Heart right ventricle (tissue), 16 donors: Measurements from ENCODE around the gene SMARCAL1. TPM values are rescaled to one million over a fixed set of nuclear protein-coding genes. Genes with fewer than 3 reads are reported as not detected.

Experiments used
- ATAC-seq, 8 donors: fragments of 200-7000 bp; cut with Tn5 transposase; one replicate each; pipeline ENCODE4 v1.9.1; 2020; ENCODE audit warnings: mild to moderate bottlenecking in 8 of 8, moderate library complexity in 8 of 8, moderate number of reproducible peaks in 1 of 8
- DNase-seq, 2 donors: peaks; one replicate each; pipeline ENCODE4 v3.0.0-alpha.2; 2020
- H3K27ac ChIP-seq, 10 donors: fragments of 200-600 bp; sonication (generic) in 2 of 10; one replicate each; pipeline versions ENCODE4 v1.5.0 to v1.8.0; 2020 to 2022; ENCODE audit warnings: mild to moderate bottlenecking in 3 of 10
- H3K27me3 ChIP-seq, 7 donors: fragments of 200-600 bp; one replicate each; pipeline ENCODE4 v1.8.0; 2021 to 2022; ENCODE audit warnings: mild to moderate bottlenecking in 2 of 7
- H3K36me3 ChIP-seq, 9 donors: fragments of 200-600 bp; sonication (generic) in 1 of 9; one replicate each; pipeline versions ENCODE4 v1.5.0 to v1.8.0; 2020 to 2022; ENCODE audit warnings: mild to moderate bottlenecking in 2 of 9
- H3K4me1 ChIP-seq, 9 donors: fragments of 200-600 bp; sonication (generic) in 1 of 9; one replicate each; pipeline versions ENCODE4 v1.5.0 to v1.8.0; 2020 to 2022; ENCODE audit warnings: mild to moderate bottlenecking in 4 of 9
- H3K4me3 ChIP-seq, 10 donors: fragments of 200-600 bp; sonication (generic) in 2 of 10; one replicate each; pipeline versions ENCODE4 v1.5.0 to v1.8.0; 2020 to 2022; ENCODE audit warnings: mild to moderate bottlenecking in 7 of 10, moderate library complexity in 2 of 10
- H3K9me3 ChIP-seq, 11 donors: fragments of 200-600 bp in 10 of 11; sonication (generic) in 2 of 11; one replicate each; pipeline versions ENCODE4 v1.5.0 to v1.8.0; 2013 to 2022; ENCODE audit warnings: mild to moderate bottlenecking in 2 of 11, control low read depth in 1 of 11, moderate library complexity in 1 of 11
- WGBS, 2 donors: extraction: QIAGEN DNeasy Blood & Tissue Kit; methylation state at CpG; one replicate each; pipeline ENCODE4 v1.1.7; 2013; ENCODE audit warnings: inconsistent platforms in 1 of 2; 5-methylcytosine and 5-hydroxymethylcytosine counted together
- intact Hi-C, 10 donors: fragments of 100-400 bp; cut with DNase I; formaldehyde crosslinking; loops; one replicate each; pipeline versions ENCODE4 v1.11.1 to v1.14.2; 2022
- polyA plus RNA-seq, 2 donors: library from polyadenylated mRNA; stranded (reverse); fragments of 200-250 nt; gene quantifications; one replicate each; pipeline ENCODE4 v1.2.3, GENCODE V29; 2013
- total RNA-seq, 10 donors: library from RNA; stranded (reverse); fragmentation: NEBNext Ultra II Directional in 3 of 10; extraction: Animal tissue kit (Norgen Biotek cat#: 25700) in 3 of 10; gene quantifications; one replicate each; pipeline versions ENCODE4 v1.2.1 to v1.2.4, GENCODE V29; 2021 to 2023
- TF ChIP-seq, protein P1 (sequence below), 9 donors: fragments of 200-600 bp; sonication (generic) in 2 of 9; IDR thresholded peaks; one replicate each; pipeline versions ENCODE4 v1.5.0 to v1.8.0; 2021 to 2022; ENCODE audit warnings: antibody characterized with exemption in 9 of 9, mild to moderate bottlenecking in 5 of 9, moderate library complexity in 1 of 9
- donor health status: Arrhythmogenic right ventricular cardiomyopathy.
- donor health status: ischemic (EF 13 %, LVEDD 7.1; RV severe dilation, severe dysfunction).
- donor health status: healthy with polysubstance abuse.
- donor health status: DM: no; HTN: yes; CAD: no.
- donor health status: DM: no; HTN: no; CAD: no.
- donor health status: ischemic (EF 25% LVEDD 6.9; RV normal size, moderate dysfunction).
- donor health status: ischemic (EF 25% LVEDD 5.7; RV mildly dilated, moderate dysfunction).
- donor health status: healthy.
- donor health status: DM: yes; HTN: yes; CAD: no.
- donor health status: Ischemic cardiomyopathy.
- donor health status: ischemic (EF 35%, LVEDD 5.7; RV mildly dilated, moderate dysfunction).
- donor health status: nonischemic (EF 11% LVEDD 7.7; RV severe dilation, severe dysfunction).
- donor health status: DM: yes; HTN: yes; CAD: no.
- donor health status: PGD.
- donor health status: ischemic (EF 29% LVEDD 5.4; RV normal size, mild dysfunction).
- donor health status: nonischemic (EF 23%, LVEDD 6.1; RV moderate dilation, normal function).

SMARCAL1 gene
- total and polyA plus RNA-seq, 12 donors: 3.8 to 14.8 (median 9.6) TPM

DNA sequence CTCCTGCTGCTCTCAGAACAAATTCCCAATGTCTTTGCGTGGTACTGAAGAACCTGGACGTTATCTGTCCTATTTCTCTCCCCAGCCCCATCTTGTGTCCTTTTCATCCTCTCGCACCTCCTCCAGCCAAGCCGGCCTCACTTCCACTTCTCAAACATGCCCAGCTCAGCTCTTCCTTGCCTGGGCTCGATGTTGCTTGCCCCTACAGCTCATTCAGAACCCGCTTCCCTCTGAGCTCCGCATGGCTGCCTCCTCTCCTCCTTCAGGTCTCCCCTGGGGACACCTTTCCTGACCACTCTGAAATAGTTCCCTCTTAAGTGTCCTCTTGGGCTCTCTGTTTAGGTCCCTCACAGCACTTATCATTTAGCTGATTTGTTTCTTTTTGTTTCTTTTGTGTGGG is 6.7 kb upstream of the SMARCAL1 start:
- H3K27me3 ChIP-seq: peaks cover 0 to 20% (median 4%) of the 10 kb centered on the region in 7 donors
- 77 to 78% methylated on average over 7 of the region's 7 CpGs for WGBS, 2 donors
- H3K4me1 ChIP-seq: peaks cover 0 to 8% (median 0%) of the 10 kb centered on the region in 9 donors
- ATAC-seq (no peak), DNase-seq (no peak)
- H3K27ac ChIP-seq: no peak overlapping the region
- TF ChIP-seq, protein P1, sequence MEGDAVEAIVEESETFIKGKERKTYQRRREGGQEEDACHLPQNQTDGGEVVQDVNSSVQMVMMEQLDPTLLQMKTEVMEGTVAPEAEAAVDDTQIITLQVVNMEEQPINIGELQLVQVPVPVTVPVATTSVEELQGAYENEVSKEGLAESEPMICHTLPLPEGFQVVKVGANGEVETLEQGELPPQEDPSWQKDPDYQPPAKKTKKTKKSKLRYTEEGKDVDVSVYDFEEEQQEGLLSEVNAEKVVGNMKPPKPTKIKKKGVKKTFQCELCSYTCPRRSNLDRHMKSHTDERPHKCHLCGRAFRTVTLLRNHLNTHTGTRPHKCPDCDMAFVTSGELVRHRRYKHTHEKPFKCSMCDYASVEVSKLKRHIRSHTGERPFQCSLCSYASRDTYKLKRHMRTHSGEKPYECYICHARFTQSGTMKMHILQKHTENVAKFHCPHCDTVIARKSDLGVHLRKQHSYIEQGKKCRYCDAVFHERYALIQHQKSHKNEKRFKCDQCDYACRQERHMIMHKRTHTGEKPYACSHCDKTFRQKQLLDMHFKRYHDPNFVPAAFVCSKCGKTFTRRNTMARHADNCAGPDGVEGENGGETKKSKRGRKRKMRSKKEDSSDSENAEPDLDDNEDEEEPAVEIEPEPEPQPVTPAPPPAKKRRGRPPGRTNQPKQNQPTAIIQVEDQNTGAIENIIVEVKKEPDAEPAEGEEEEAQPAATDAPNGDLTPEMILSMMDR (IDR thresholded peaks at IDR 0.05): no peak
- no peak overlapping the region for H3K4me3 ChIP-seq
- no peaks in the 10 kb centered on the region for H3K36me3 ChIP-seq
- intact Hi-C loops: loop anchor here in 4 of 10 donors (5.0 to 10.0 kb wide), 4 partner anchors 181 to 281 kb away; no protein-coding TSS in a partner anchor
- H3K9me3 ChIP-seq: peaks cover 0 to 7% (median 0%) of the 10 kb centered on the region in 11 donors

DNA sequence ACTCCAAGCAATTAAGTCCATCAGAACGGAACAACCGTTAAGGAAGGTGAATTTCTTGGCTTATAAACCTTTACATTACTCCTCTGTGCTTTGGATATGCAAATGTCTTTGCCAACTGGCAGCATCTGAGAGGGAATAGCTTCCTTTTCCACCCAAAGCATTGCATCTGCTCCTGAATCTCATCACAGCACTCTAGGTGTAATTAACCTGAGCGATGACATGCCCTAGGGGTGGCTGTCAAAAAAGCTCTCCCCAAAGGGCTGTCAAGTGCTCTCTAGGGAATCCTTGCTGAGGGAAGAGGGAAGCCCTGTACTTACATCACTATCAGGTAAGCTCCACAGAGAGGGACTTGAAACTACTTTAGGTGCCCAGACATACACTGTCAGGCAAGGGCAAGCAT is 5.5 kb upstream of the SMARCAL1 start:
- Histone ChIP-seq H3K36me3 (no peaks in the 10 kb centered on the region), H3K4me3 (no peak overlapping the region), H3K27ac (no peak overlapping the region), H3K9me3 (no peaks in the 10 kb centered on the region), H3K4me1 (peaks cover 0 to 8% (median 0%) of the 10 kb centered on the region in 9 donors), H3K27me3 (peaks cover 0 to 20% (median 4%) of the 10 kb centered on the region in 7 donors)
- 69 to 76% methylated on average over 3 of the region's 3 CpGs for WGBS, 2 donors
- intact Hi-C loops: loop anchor here in 4 of 10 donors (5.0 to 10.0 kb wide), 4 partner anchors 182 to 282 kb away; no protein-coding TSS in a partner anchor
- TF ChIP-seq, protein P1 (IDR thresholded peaks at IDR 0.05): no peak
- DNase-seq: no peak
- no peak for ATAC-seq

- DNase-seq: no peak
- no peak overlapping the region for H3K27ac ChIP-seq
- TF ChIP-seq, protein P1 (IDR thresholded peaks at IDR 0.05): no peak
- intact Hi-C loops: loop anchor here in 4 of 10 donors (5.0 to 10.0 kb wide), 4 partner anchors 184 to 284 kb away; no protein-coding TSS in a partner anchor
- H3K4me3 ChIP-seq: no peak overlapping the region
- peaks cover 0 to 11% (median 8%) of the 10 kb centered on the region in 9 donors for H3K4me1 ChIP-seq
- H3K36me3 ChIP-seq: no peaks in the 10 kb centered on the region
- H3K9me3 ChIP-seq: no peaks in the 10 kb centered on the region
- no peak for ATAC-seq
- peaks cover 0 to 20% (median 4%) of the 10 kb centered on the region in 7 donors for H3K27me3 ChIP-seq
- WGBS, 2 donors: 59 to 65% methylated on average over 11 of the region's 11 CpGs
These were observed 3.6 kb upstream of the SMARCAL1 start for GRCh38 chr2:216408426-216409290.

DNA sequence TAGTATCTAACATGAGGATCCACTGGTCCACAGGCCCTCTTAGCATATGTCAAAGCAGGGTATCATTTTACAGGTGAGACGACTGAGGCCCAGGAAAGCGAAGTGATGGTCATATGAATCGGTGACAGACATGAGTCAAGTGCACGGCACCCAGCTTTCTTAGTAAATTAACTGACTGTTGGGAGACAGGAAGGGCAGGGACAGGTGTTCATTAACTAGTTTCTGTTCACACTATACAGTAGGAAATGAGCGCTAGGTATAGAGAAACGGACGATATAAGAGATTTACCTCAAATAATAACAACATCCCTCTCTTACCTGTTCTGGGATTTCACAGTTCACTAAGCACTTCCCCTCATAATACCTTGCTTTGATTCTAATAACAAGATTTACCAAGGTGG is 1.7 kb upstream of the SMARCAL1 start:
- DNase-seq (no peak), ATAC-seq (no peak)
- H3K4me3 ChIP-seq: no peak overlapping the region
- intact Hi-C loops: loop anchor here in 3 of 10 donors (5.0 to 10.0 kb wide), 3 partner anchors 196 to 298 kb away; no protein-coding TSS in a partner anchor
- TF ChIP-seq, protein P1 (IDR thresholded peaks at IDR 0.05): no peak
- H3K27ac ChIP-seq: no peak overlapping the region
- WGBS, 2 donors: 85 to 93% methylated on average over 7 of the region's 7 CpGs
- H3K36me3 ChIP-seq: peaks cover 0 to 15% (median 5%) of the 10 kb centered on the region in 9 donors
- H3K27me3 ChIP-seq: peaks cover 0 to 20% (median 4%) of the 10 kb centered on the region in 7 donors
- no peaks in the 10 kb centered on the region for H3K9me3 ChIP-seq
- peaks cover 0 to 15% (median 9%) of the 10 kb centered on the region in 9 donors for H3K4me1 ChIP-seq
